T1000 (cell line): ENCODE data around the gene LPAR3.

ENCODE experiments used
- DNase-seq: peaks from one replicate; lab custom pipeline; 2025; ENCODE audit warnings: mixed read lengths; lab: John Stamatoyannopoulos, UW

Gene LPAR3

GRCh38 chr1:84827555-84827954, 65.5 kb downstream of the LPAR3 start:
- no peak for DNase-seq

GRCh38 chr1:84825161-84825560, 67.8 kb downstream of the LPAR3 start:
- no peak for DNase-seq

DNA sequence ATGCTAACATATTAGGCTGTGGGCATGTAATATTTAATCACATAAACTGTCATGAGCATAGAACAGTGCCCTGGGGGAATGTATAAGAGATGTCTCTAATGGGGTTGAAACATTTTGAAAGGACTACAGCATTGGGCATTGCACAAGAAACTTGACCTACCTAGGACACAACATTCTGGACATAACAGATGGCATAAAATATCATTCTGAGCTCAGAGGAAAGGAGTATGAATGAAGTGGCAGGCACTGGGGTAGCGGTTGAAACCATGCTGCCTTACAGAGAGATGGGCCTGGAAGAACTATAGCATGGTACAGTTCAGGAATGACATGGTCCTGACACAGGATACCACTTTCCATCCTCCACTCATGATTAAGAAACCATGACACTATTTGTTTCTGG, 69.0 kb downstream of the LPAR3 start:
- DNase-seq: no peak

DNA sequence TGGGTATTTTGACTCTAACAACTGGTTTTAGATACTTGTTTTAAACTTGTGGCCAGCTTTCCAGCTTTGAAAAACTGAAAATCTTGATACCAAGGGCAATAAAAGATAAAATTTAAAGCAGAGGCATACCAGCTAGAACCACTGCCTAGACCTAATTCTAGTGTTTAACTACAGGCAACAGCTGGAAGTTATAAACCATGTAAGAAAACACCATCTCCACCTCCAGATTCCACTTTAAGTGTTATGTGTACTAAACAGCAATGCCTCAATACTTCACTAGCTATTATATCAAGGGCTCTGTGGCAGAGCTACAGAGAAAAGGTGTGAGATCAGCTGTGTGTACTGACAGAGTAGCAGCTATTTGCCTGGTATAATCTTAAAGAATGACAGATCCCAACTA, 69.5 kb downstream of the LPAR3 start:
- no peak for DNase-seq

- no peak for DNase-seq
Measured at GRCh38 chr1:84810343-84810742, 82.7 kb downstream of the LPAR3 start.

- DNase-seq: no peak
Measured at GRCh38 chr1:84809023-84809422, 84.0 kb downstream of the LPAR3 start.

DNA sequence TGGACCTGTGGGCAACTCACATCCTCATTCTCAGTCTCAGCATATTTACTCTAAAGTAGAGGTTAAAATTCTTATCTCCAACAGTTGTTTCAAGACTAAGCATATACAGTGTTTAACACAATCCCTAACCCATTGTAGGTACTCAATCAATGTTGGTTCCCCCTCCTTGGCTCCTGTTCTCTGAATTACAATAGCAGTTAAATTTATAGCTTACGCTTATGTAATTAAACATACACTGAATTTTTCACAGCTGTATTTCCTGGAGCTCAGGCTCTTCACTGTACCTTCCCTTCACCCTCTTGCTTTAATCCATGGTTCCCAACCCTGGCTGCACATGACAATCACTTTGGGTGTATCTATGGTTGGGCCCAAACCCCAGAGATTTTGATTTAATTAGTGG, 89.4 kb downstream of the LPAR3 start:
- no peak for DNase-seq

GRCh38 chr1:84802567-84803232, 90.3 kb downstream of the LPAR3 start:
- DNase-seq: no peak

DNA sequence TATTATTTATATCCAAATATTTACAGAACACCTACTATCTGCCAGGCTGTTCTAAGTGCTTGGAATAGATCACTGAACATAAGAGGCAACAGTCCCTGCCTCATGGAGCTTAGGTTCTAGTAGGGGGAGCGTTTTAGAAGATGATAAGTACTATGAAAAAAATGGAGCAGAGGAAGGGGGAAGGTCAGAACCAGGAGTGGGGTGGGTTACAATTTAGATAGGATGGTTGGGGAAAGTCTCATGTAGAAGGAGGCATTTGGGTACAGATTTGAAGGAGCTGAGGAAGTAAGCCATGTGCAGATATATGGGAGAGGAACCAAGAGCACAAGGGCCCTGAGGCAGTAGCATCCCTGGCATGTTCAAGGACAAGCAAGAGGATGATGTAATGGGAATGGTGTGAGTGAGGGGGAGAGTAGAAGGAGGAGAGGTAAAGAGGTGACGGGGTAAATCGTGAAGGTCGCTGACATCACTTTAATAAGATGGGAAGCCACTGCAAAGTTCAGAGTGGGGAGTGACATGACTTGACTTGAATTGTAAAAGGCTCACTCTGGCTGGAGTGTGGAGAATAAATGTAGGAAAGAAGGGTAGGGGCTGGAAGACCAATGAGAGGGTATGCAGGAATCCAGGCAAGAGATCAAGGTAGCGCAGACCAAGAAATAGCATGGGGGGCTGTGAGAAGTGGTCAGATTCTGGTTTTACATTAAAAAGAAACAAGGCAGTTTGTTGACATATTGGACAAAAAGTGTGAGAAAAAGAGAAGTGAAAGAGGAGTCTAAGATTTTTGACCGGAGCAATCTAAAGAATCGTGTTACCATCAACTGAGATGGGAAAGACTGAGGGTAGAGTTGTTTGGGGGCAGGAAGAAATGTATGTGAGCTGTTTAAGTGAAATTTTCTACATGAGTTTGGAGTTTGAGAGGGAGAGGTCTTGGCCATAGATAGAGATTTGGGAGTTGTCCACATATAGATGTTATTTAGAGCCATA, 92.6 kb downstream of the LPAR3 start:
- DNase-seq: no peak

DNA sequence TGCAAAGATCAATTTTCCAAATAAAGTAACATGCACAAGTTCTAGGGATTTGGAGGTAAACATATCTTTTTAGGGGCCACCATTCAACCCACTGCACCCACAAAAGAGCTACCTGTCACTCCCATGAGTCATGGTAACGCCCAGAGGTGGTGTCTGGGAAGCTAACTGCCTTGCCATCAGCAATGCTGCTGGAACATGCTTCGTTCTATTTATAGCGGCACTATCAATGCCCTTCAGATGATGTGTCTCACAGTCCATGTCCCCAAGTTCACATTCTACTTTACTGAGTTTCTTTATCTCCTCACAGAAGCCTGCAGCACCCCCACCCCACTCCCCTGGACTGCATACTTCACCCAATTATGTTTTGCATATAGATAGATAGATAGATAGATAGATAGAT, 95.4 kb downstream of the LPAR3 start:
- no peak for DNase-seq

DNA sequence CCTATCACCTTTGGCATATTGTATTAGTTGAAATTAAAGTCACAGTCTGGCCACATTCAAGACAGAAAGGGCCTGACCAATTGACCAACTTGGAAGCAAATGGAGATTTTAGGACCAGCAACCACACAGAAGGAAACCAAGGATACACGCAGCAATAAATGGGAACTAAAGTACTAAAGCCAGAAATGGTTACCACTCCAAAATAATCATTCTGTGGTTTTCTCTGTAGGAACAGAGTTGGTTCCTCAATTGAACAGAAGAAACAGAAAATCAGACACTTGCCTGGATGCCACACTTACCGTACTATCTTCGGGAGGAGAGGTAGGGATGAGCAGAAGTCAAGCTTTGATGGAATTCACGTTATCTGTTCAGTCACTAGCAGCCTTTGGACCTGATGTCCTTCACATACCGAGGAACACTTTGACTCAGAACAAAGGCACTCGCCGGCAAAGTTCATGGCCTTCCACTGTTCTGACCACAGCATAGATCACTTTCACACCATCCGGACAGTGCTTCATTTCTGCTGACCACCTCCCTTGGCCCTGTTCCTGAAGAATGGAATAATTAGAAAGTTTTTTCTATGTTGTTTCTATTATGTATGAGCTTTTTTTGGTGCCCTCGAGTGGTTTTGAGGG, 96.9 kb downstream of the LPAR3 start:
- no peak for DNase-seq

DNA sequence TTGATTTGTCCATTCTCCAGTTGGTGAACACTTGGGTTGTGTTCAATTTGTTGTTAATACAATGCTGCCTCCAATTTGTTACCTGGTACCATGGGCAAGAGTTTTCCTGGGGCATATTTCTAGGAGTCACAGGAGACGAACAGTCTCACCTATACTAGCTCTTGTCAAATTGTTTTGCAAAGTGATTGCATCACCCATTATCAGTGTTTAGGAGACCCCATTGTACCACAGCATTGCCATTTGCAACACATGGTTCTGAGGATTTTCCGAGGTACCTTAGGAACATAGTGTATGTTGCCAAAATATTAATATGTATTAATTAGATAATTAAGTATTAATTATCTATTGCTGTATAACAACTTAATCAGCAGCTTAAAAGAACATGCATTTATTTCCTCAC, 97.8 kb downstream of the LPAR3 start:
- no peak for DNase-seq

GRCh38 chr1:84792421-84792820, 100.6 kb downstream of the LPAR3 start:
- no peak for DNase-seq

DNA sequence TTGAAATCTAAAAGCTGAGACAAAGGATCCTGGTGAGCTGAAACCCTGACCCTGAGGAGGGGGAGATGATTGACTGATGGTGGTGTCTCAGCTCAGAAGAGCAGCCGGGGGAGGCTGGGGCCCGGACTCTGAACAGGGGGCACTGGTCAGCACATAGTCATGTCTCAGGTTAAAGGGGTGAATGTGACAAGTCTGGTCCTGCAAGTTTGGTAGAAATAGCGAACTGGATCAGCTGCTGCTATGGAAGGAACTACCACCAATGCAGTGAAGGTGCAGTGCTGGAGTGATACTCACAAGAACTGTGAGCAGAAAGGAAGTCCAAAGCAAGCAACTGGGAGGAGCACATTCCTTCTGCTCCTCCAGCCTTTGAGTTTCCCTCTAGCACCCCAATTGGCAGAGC, 104.0 kb downstream of the LPAR3 start:
- DNase-seq: no peak

DNA sequence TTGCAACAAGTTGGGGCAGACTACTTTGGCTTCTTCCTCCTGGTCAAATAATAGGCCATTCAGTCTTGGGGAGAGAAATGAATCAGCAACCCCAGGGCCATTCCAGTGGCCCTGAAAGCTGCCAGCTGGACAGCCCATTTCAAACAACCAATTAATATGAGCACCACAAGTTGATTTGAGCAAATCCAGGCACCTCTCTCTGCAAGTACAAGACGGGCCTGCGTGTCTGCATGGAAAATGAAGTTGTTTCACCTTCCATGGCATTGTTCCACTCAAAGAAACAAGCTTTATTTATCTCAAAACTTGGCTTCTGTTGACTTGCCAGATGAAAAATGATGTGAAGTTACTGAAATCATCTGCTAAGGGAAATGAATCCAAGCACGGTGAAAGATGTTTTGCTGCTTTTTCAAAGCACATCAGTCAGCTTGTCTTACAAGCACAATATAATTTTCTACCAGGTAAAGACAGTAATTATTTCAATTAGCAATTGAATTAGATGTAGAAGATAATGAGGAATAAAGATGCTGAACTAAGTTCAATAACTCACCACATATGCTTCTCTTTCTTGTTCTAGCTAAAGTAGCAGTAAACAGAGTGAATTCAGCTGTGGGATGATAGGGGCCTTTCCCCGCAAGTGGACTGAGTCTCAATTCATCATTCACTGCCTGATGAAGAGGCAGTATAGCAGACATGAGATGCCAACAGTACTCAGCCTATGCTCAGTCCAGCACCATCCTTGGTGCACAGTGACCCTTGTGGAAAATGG, 107.6 kb downstream of the LPAR3 start:
- DNase-seq: no peak

DNA sequence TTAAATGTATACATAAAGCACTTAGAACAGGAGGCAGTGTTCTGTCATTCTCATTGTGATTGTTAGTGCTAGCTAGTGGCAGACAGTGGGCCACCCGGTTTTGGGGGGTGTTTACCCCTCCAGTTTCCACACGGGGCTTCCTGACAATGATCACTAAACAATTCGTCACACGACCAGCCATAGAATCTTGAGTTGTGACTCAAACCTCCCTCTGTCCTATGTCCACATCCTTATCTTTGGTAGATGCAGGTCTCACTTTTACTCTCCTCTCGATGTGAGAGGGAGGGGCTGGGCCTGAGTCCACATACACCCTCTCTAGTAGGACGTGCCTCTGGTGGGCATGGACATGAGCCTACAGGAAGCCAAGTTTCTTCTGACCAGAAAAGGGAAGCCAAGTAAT, 110.1 kb downstream of the LPAR3 start:
- no peak for DNase-seq

DNA sequence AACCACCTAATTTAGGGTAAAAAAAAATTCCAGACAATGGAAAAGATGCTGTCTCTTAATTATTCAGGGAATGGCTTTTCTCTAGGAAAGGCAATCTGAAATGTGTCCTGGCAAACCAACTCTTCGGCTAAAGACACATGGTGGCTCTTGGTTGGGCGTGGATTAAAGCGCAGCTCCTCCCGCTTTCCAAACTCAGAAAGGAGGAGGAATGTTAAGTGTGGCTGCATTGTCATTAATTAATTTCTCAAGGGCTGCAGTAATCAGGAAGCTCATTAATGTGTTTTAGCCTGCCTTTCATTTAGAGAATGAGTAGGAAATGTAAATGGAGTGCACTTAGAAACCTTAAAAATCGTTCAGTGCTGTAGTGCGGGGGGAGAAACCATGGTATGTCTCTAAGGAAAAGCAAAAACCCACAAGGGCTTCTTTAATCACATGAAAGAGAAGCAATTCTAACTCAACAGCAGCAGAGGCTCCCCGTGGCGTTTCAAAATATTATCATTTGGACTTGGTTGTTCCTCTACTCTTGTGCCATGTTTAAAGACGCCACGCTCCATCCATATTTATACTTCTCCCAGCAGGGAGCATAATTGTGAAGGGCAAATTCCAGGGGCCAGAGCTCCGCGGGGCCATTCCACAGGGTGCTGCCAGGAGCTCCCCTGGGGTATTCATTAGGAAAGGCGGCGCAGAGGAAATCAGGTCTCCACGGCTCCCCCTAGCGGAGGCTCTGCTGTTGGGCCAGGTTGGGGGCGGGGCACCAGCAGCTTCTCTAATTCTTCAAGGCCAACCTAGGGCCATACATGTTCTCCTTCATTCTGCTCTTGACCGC, 110.8 kb downstream of the LPAR3 start:
- DNase-seq: no peak

- no peak for DNase-seq
Measured at GRCh38 chr1:84780000-84780716, 112.8 kb downstream of the LPAR3 start.

GRCh38 chr1:84776639-84777038, 116.4 kb downstream of the LPAR3 start:
- DNase-seq: no peak

GRCh38 chr1:84775535-84775920, 117.5 kb downstream of the LPAR3 start:
- no peak for DNase-seq
